ENCODE measurements around the gene DESI1.

DESI1 gene

DNA sequence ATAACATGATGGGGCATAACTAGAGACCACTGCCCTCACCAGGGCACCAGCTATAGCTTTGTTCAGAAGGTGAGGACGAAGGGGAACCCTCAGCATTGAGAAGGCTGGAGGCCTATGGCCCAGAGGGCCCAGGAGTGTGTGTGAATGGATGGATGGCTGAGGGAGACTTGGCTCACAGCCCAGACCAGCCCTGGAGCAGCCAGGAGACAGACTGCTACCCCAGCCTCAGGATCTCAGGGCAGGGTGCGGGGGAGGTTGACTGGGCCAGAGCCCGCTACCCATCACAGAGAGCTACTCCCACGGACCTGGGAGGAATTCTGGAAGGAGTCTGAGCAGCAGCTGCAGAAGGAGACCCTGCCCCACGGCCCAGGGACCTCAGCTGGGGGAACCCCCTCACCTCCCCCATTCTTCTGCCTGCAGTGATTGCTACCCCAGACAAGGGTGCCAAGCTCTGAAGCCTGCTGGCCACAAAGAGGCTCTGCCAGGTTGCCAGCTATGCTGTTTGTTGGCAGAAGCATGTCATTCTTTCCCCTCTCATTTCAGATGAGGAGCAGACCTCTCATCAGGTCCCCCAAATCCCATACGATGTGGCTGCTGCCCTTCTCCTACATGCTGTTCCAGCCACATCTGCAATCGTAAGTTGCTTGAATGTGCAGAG, 65.4 kb downstream of the DESI1 start:
- DNase-seq: no peak

DNA sequence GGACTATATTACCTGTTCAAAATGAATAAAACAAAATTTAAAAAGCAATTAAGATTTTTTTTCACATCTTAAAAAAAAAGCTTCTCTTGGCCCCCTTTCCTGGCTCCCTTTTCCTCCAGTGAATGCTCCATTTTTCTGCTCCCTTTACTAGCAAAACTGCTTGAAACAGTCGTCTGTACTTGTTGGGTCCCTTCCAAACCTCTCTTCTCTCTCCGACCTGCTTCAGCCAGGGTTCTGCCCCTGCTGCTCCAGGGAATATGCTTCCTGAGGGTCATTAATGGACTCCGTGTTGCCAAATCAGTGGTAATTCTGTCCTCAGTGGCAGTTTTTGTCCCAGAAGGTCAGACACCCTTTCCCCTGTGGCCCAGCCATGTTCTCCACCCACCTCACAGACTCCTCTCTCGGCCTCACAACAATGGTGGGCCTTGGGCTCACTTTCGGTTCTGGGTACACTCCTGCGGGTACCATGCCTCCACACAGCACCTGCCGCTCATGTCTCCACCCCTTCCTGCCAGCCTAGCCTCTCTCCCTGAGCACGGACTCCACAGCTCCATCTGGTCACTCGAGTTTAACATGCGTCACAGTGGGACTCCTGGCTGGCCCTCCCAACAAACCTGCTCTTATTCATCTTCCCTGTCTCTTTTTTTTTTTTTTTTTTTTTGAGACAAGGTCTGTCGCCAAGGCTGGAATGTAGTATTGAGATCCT, 68.8 kb downstream of the DESI1 start:
- DNase-seq: no peak

DNA sequence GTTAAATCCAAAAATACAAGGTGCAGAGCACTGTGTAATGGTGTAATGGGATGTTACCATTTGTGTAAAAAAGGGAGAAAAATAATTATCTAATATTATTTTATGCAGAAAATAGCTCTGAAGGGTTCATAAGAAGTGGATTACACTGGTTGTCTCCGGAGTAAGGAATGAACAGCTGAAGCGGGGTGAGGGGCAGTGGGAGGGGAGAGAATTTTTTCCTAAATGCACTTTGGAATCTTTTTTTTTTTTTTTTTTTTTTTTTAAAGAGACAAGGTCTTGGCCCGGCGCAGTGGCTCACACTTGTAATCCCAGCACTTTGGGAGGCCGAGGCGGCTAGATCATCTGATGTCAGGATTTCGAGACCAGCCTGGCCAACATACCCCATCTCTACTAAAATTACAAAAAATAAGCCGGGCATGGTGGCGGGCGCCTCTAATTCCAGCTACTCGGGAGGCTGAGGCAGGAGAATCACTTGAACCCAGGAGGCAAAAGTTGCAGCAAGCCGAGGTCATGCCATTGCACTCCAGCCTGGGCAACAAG, 69.8 kb downstream of the DESI1 start:
- no peak for DNase-seq

DNA sequence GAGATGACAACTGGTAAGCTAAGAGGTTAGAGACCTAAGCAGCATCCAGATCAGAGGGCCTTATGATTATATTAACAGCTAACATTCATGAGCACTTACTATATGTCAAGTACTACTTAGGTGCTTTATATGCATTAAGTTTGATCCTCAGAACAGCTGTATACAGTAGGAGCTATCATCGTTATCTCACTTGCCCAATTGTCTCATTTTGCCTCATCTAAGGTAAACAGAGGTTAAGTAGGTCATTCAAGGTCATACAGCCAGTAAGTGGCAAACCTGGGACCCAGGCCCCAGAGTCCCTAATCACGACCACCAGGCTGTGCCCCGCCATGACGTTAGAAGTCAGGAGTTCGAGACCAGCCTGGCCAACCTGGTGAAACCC, 72.0 kb downstream of the DESI1 start:
- DNase-seq: no peak

Data from GOT3 (cell line).